GM20000 (cell line): ENCODE results near the gene ELMO1.

Experiments used
- DNase-seq: peaks from one replicate; pipeline ENCODE4 v3.0.0; 2012; ENCODE audit warnings: low spot score
- CTCF ChIP-seq: IDR thresholded peaks from 2 replicates; pipeline ENCODE4 v1.5.1; 2012; ENCODE audit warnings: mild to moderate bottlenecking, control low read depth; ENCODE audit errors: extremely low read depth, missing control alignments

The ELMO1 gene

GRCh38 chr7:37445790-37446189 is 2.9 kb downstream of the ELMO1 start:
- no peak for DNase-seq
- TF ChIP-seq CTCF = no peak

- TF ChIP-seq CTCF = no peak
- DNase-seq = no peak
These were observed 3.5 kb downstream of the ELMO1 start for GRCh38 chr7:37445064-37445723.

- no peak for DNase-seq
These were observed 5.0 kb downstream of the ELMO1 start for GRCh38 chr7:37443627-37444026.

GRCh38 chr7:37442268-37442667 is 6.4 kb downstream of the ELMO1 start:
- DNase-seq = no peak
- no peak for TF ChIP-seq CTCF

More at GRCh38 chr7:37443627-37444026, 5.0 kb downstream of the ELMO1 start:
- TF ChIP-seq CTCF = no peak

- DNase-seq = no peak
These were observed 6.8 kb downstream of the ELMO1 start for GRCh38 chr7:37441816-37442215.

GRCh38 chr7:37441386-37441760 is 7.3 kb downstream of the ELMO1 start:
- no peak for TF ChIP-seq CTCF
- DNase-seq = no peak

More at GRCh38 chr7:37441816-37442215, 6.8 kb downstream of the ELMO1 start:
- TF ChIP-seq CTCF = no peak

GRCh38 chr7:37440738-37441385 is 7.8 kb downstream of the ELMO1 start:
- no peak for TF ChIP-seq CTCF
- no peak for DNase-seq
